GM18873 (cell line): Measurements from ENCODE around the gene ELP4.
A peak's percentile ranks its signal among the peaks of the same experiment; 100 is the strongest.
"Not testable (repeated sequence)": the region's sequence is repeated elsewhere in the genome, so short reads cannot be mapped to it uniquely, and the experiment has no call there.

Source experiments
- ATAC-seq: cut with Tn5 transposase; IDR thresholded peaks from one replicate; pipeline ENCODE4 v1.9.1; 2021; ENCODE audit warnings: mild to moderate bottlenecking, moderate library complexity, moderate number of reproducible peaks; ENCODE audit not compliant: unreplicated experiment, low FRiP score

ELP4 gene

DNA sequence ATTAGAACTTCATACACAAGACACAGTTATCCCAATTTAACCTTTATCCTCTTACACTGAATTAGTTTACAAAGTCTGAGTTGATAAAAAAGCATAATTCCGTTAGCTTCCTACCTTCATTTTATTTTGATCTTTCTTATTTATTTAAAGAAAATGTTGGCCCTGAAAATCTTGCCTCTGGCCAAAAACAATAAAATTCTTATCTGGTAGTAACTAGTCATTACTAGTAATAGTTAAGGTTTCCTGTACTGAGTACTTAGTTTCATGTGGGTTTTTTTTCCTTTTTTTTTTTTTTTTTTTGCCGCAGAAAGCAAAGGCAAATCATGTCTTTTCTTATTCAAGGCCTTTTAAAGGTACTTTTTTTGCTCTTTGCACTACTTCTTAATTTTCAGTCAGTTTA, 180.9 kb downstream of the ELP4 start:
- ATAC-seq, result no peak

DNA sequence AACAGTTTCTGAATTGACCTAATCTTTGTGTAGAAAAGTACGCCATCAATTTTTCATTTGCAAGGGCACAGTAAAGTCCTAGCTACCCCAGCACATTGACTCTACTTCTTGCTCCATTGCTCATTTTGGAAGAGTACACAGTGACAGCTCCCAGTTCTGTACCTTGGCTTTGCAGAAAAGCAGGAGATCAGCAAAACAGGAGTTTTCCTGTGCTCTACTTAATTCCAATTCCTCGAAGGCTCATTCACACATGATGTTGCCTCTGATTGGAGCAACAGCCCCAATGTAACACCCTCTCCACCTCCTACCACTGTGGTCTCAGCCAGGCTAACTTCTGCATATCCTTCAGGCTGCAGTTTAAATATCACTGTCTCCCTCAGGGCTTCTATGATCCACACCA, 182.9 kb downstream of the ELP4 start:
- no peak for ATAC-seq

DNA sequence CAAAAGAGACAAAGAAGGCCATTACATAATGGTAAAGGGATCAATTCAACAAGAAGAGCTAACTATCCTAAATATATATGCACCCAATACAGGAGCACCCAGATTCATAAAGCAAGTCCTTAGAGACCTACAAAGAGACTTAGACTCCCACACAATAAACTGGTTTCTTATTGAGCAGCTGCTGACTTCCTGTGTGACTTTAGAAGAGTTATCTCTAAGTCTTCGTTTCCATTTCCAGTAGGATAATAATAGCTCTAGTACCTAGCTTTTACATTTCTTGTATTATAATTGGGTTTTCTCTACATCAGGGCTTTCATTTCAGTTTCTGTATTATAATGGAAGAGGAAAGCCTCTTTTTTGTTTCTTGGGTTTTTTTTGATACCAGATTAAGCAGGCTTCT, 187.5 kb downstream of the ELP4 start:
- ATAC-seq, result peak; percentile 86

DNA sequence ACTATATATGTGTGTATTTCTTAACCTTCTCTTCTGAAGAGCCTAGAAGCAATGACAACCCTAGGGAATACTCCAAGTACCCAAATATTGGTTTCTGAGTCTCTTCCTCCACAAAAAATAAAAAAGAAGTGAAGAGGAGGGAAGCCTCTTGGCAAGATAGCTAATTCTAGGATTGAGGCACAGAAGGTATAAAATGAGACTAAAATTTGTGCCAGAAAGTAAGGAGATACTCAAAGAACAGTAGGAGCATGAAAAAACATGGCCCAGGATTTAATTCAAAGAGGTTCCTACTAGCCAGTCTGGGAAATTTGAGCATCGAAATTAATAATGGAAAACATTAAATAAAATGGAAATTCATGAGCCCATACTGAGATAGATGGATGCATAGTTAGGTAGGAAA, 189.5 kb downstream of the ELP4 start:
- no peak for ATAC-seq

DNA sequence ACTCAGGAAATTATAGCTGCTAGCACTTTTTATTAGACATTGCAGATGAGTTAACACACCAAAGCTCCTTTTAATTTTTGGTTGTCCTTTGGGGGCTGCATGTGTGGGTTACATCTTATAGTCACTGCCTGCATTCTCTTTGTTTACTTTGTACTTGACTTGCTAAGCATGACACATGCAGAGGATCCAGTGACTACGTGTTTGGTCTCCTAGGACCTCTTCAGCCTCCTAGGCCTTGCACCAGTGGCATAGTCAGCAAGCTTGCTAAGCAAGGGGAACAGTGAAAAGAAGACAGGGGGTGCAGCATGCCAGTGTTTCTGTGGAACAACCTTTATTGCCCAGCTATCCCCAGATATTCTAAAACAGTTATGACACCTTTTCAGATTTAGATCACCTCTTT, 193.4 kb downstream of the ELP4 start:
- no peak for ATAC-seq

DNA sequence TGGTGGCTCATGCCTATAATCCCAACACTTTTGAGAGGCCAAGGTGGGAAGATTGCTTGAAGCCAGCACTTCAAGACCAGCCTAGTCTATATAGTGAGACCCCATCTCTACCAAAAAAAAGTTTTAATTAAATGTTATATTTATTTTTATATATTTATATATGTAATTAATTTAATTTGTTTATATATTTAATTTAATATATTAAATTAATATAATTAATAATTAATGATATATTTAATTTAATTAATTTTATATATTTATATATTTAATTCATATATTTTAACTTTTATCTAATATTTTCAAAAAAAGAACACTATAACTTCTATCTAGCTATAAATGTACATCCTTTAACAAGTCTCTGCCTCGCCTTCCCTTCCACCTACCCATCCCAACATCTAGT, 196.8 kb downstream of the ELP4 start:
- ATAC-seq, result no peak

DNA sequence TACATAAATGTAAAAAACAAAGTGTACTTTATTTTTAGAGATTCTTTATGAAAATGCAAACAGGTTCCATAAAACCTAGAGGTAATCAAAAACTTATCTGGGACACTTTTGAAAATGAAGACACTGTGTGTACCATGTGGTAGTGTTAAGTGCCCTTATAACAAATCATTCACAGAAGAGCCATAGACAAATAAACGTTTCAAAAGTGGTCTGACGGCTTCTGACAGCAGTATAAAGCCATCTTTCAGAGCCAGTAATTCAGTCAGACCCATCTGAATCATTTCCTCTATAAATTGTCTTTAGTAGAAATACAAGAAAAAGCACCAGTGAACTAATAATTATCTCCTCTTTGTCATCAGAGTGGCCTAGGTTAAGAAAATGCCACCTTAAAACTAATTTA, 201.6 kb downstream of the ELP4 start:
- no peak for ATAC-seq

DNA sequence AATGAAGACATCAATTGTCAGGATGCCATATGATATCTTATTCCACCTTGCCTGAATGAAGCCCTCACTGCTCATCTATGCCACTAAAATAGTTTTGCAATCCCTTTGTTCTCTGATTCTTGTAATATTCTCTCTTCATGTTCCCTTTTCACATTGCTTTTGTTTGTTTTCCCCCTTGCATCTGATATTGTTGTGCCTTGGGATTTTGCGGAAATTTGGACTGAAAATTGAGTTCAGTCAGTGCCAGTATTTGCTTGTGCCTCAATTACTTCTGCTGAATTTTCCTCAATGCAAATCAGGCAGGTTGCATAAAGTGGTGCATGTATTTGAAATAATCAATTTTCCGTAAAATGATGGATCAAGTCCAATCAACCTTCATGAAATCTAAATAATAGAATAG, 203.3 kb downstream of the ELP4 start:
- no peak for ATAC-seq

DNA sequence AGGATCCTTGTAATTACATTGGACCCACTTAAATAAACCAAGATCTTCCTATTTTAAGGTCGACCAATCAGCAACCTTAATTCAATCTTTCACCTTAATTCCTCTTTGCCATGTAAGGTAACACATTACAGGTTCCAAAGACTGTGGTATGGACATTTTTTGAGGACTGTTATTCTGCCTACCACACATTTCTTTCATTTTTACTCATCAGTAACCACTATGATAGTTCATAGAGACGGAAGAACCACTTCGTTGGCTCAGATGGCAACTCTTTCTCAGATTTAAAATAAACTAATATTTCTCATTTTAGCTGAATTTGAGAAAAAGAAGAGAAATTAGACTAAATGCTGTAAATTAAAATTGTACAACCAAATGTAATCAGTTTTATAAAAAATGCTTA, 205.3 kb downstream of the ELP4 start:
- peak; percentile 64 for ATAC-seq

DNA sequence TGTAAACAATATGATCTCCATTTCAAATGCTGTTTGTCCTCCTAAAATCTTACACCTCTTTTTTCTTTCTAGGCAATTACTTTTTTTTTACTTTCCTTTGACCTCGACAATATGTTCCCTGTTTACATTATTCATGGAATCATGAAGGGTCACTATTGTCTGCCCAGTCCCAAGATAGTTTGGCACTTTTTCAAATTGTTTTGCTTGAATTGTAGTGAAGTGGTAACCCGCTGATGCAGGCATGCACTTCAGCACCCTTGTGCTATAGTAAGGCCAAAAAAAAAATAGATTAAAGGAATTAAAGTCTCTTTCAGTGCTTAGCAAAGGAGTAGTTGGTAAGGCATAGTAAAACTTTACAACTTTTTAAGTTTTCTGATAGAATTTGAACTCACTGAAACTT, 210.7 kb downstream of the ELP4 start:
- no peak for ATAC-seq

DNA sequence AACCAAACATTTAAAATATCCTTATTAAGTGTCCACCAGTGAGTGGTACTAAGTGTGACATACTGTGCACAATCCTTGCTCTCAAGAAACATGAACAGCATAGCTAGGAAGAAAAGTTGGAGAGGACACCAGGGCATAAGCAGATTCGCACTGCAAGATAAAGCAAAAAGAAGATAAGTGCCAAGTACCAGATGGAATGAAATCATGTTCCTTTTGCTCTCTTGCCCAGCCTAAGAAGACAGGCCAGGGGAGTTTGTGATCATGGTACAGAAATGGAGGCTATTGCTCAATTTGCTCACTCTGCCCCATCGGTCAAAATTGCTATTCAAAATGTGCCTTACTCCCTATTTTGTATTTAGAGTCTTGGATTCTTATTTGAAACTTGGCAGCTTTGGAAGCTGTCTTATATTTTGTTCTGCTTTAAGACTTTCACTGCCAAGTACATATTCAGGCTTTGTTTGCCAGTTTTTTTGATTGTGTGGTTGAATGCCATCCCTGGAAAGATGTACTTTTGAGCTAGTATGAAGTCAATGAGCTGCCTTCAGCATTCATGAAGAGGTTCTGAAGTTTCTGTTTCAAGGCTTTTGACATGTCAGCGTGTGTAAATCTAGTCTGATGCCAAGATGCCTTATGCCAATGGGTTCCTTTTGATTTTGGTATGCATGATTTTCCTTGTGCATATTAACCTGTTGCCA, 211.3 kb downstream of the ELP4 start:
- no peak for ATAC-seq

DNA sequence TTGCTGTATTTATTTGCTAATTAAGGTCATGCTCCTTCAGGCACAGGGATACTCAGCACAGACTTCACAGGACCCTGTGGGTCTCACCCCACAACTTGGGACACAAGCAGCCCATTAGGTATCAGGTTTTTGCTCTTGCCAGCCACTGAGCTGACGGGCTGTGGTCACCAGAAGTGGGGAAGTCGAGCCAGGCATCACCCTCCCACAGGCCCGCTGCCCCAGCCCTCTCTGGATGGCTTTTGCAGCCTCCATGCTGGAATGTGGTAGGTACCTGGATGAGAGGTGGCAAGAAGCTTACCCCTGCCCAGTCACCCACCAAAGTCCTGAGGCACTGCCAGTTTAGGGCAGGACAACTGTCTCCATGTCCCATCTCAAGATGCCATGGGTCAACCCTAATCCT, 213.2 kb downstream of the ELP4 start:
- ATAC-seq, result no peak

DNA sequence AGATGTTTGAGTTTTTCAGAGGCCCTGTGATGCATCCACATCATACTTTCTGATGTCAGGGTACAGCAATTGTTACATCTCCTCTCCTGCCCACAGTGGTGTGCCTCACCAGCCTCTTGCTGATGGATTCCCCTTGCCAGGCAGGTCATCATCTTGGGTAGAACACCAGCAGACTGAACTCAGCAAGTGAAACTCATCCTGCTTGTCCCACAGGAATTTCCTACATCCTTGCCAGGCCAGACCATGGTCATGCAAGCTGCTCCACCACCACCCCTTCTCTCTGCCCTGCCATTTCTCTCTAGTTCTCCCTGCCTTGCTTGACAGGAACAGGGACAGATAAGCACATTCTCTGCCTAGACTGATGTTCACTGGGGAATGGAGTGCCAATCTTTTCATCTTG, 215.6 kb downstream of the ELP4 start:
- ATAC-seq, result no peak

DNA sequence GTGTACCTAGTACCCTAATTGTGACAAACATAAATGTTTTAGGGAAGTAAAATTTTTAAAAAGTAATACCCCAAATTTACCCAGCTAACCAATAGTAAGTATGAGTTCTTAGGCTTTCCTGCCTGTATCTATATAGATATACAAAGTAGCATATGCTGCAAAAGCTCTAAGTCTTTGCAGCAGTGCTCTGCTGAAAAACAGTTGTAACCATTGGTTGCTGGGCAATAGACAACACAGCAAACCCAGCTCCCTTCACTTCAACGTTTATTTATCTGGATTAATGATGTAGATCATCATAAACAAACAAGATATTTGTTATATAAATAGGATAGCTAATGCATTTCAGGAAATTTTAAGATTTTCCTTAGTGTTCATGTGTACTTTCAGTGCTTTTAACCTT, 218.9 kb downstream of the ELP4 start:
- no peak for ATAC-seq

DNA sequence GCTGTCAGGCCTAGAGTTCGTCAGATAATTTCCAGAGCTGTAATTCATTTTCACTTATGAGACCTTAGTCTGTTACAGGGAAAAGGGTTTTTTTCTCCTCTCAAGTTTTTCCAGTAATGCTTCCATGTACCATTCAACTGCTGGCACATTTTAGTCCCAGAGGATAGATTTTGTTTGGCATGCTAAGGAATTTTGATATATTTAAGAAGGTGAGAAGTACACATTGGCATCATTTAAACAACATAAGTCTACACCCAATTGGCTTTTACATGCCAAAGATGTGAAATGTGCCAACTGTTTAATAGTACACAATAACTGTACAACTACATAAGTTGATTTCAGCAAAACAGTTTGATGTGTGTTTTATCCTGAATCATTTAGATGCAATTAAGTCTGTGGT, 230.6 kb downstream of the ELP4 start:
- no peak for ATAC-seq

DNA sequence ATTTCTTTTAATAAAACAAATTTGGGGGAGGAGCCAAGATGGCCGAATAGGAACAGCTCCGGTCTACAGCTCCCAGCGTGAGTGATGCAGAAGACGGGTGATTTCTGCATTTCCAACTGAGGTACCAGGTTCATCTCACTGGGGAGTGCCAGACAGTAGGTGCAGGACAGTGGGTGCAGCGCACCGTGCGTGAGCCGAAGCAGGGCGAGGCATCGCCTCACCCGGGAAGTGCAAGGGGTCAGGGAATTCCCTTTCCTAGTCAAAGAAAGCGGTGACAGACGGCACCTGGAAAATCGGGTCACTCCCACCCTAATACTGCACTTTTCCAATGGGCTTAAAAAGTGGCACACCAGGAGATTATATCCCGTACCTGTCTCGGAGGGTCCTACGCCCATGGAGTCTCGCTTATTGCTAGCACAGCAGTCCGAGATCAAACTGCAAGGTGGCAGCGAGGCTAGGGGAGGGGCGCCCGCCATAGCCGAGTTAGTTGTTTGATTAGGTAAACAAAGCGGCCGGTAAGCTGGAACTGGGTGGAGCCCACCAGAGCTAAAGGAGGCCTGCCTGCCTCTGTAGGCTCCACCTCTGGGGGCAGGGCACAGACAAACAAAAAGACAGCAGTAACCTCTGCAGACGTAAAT, 231.3 kb downstream of the ELP4 start:
- ATAC-seq, result not testable (repeated sequence)

DNA sequence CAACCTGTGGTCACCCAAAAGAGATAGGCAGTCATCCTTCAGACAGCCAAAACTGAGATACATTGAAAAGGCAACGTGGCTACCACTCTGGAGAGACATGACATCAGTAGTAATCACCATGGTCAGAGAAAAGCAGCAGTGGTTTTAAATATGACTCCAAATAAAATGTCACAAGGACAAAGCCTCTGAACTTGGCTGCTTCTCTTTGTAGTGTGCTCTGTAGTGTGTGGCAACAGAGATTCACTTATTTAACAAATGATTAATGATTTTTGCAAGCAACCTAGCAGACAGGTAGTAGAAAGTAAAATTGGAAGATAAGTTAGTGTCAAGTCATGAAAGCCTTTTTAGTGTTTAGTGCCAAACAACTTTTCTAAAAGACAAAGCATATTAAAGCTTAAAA, 238.0 kb downstream of the ELP4 start:
- ATAC-seq, result no peak

DNA sequence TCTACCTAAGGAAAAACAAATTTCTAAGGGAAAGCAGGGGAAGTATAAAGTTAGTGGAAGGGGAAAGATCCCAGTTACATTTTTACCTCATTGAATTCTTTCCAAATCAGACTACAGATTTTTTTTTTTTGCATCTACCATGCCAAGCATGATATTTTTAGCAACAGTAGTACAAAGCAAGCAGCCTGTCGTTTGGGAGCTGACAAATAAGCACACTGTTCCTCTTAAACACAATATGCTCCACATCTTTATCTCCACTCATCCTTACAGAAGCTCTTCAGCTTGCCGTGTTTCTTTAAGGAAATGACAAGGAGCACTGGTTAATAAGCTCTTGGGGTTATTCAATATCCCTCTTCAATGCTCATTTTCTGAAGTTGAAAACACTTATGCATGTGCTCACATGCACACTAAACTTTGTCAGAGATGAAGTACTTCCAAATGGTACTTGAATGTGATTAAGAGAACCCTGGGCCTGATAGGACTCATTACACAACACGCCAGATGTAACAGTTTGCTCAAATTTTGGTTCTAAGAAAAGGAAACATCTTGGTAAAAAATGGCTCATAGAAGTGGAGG, 247.8 kb downstream of the ELP4 start:
- no peak for ATAC-seq

DNA sequence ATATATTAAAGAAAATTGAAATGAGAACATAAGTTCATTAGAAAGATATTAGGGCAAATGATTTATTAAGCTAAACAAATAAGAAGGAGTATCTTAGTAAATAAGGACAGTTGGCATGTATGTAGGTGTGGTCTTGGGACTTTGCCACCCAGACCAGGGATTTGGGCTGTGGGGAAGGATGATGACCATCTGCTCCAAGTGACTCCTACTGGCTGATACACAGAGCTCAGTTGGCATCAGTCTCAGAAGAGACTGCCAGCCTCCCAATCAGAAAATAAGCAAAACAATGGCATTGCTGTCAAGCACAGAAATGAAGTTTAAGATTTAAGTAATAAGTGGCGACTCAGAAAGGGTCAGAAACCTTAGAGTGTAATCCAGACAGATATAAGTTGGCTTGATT, 252.1 kb downstream of the ELP4 start:
- no peak for ATAC-seq

DNA sequence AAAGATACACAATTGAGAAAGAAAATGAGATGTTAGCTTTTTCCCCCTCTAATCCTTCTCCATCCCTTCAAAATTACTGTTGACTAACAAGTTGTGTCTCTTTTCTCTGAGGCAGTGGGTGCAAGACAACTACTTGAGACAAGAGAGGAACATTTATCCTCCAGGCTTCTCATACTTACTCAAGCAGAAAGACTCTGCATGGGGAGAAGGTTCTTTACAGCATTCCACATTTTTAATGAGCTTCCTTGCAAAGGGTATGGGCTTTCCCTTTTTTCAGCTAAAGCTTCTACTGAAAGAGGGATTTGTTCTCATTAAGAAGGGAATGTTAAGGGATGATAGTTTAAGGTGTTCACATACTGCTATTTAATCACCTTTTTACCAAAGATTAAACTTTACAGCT, 253.7 kb downstream of the ELP4 start:
- no peak for ATAC-seq

DNA sequence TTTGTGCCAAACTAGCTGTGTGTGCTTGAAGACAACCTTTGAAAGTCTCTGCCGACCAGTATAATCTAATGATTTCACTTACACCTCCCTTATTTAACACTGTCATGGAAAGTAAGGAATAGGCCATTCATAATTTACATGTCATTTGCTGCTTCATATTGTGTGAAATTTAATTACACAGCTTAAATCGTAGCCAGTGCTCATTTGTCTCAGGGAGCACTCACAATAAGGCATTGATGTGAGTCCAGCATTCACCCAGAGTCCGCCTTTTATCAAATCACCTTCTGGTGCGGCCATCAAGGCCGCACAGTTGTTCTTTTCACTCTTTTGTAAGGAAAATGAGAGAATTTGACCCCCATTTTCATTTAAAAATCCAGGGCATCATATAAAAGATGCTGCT, 254.7 kb downstream of the ELP4 start:
- no peak for ATAC-seq

DNA sequence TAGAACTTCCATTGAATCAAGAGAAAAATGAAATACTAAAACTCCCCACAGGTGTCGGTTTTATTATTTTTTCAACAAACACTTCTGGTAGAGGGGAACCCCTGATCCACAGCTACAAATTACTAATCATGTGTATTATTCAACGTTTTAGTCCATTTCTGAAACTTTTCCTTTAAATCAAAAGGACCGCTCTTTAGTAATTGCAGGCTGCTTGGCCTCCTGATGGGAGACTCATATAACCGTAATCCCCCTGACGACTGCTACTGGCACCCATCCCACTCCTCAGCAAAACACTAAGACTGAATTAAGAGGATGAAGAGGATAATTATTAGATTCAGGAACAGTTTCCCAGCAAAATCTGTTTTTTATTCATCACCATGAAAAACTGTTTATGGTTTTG, 255.2 kb downstream of the ELP4 start:
- no peak for ATAC-seq
